Stimulated activated CD8-positive, alpha-beta memory T cell treated with anti-CD3 and anti-CD28 coated beads, Interleukin-12 subunit alpha, Interleukin-12 subunit beta, amount 100 ng/mL, for 4 hours (primary cell): Measurements from ENCODE around the gene CEP112.
"Not testable (repeated sequence)": the region's sequence is repeated elsewhere in the genome, so short reads cannot be mapped to it uniquely, and the experiment has no call there.

Source experiments
- DNase-seq: peaks from one replicate; pipeline ENCODE4 v3.0.0-alpha.2; 2020; ENCODE audit warnings: low read depth

The CEP112 gene

DNA sequence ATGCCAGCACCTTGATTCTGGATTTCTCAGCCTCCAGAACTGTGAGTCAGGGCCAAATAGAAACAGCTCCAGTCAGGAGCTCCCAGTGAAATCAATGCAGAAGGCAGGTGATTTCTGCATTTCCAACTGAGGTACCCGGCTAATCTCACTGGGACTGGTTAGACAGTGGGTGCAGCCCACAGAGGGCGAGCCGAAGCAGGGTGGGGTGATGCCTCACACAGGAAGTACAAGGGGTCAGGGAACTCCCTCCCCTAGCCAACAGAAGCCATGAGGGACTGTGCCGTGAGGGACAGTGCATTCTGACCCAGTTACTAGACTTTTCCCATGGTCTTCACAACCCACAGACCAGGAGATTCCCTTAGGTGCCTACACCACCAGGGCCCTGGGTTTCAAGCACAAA is 36.9 kb downstream of the CEP112 start:
- DNase-seq: not testable (repeated sequence)

- DNase-seq: no peak
Observed at GRCh38 chr17:66152756-66153155, 39.2 kb downstream of the CEP112 start.

DNA sequence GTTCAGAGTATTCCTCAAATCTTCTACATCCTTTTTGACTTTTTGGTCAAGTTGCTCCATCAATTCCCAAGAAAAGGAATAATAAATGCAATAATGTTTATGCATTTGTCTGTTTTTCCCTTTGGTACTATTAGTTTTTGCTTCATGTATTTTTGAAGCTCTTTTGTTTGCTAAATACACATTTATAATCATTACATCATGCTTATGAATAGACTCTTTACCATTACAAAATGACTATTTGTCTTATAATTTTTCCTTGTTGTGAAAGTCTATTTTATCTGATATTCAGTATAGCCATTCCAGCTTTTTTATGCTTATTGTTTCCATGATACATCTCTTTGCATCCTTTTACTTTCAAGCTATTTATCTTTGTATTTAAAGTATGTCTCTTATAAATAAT is 41.2 kb downstream of the CEP112 start:
- no peak for DNase-seq

- no peak for DNase-seq
Observed at GRCh38 chr17:66149562-66149961, 42.4 kb downstream of the CEP112 start.

DNA sequence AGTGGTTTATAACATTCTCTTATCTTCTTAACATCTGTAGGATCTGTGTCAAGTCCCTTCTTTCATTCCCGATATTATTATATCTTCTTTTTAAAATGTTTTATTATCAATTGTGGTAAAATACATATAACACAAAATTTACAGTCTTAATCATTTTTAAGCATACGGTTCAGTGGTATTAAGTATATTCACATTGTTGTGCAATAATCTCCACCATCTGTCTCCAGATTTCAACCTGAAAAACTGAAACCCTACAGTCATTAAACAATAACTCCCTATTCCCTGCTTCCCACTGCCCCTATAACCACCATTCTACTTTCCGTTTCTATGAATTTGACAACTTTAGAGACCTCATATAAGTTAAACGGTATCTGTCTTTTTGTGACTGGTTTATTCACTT is 45.5 kb downstream of the CEP112 start:
- no peak for DNase-seq

- DNase-seq: no peak
Observed at GRCh38 chr17:66143657-66144282, 48.2 kb downstream of the CEP112 start.

DNA sequence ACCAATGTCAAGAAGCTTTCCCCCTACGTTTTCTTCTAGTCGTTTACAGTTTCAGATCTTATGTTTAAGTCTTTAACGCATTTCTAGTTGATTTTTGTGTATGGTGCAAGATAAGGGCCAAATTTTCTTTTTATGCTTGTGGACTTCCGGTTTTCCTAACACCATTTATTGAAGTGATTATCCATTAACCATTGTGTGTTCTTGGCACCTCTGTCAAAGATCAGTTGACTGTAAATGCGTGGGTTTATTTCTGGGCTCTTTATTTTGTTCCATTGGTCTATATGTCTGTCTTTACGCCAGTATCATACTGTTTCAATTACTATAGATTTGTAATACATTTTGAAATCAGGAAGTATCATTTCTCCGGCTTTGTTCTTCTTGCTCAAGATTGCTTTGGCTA is 49.5 kb downstream of the CEP112 start:
- no peak for DNase-seq

GRCh38 chr17:66138120-66138519 is 53.8 kb downstream of the CEP112 start:
- no peak for DNase-seq

DNA sequence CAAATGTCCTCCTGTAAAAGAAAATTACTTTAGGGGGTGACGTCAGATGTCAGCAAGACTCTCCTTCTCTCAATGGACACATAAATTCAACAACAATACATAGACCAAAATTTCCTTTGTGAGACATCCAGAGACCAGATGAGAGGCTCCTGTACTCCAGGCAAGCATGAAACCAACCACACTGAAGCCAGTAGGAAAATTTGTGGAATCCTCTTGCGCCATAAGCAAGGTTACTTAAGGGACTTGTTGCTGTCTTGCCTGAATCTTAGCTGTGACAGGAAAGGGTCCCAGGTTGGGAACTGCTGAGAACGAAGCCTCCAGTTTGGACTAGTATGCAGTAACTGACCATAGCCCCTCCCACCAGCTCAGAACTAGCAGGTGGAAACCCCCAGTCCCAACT is 56.0 kb downstream of the CEP112 start:
- DNase-seq: no peak

DNA sequence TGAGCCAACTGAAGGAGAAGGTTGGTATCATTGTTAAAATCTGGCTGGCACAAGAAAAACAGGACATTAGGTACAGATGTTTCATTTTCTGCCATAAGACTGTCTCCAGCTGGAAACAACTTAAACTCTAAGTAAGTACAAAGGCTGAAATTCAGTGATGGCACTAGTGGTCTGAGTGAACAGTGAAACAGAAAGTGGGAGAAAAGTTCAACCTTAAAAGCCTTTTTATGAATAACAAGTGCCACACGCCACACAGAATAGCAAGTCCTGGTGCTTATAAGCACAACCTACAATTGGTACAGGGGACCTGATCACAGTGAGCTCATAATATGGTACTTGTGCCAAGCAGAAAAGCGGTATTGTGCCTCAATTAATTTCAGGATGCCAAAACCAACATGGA is 56.7 kb downstream of the CEP112 start:
- no peak for DNase-seq

DNA sequence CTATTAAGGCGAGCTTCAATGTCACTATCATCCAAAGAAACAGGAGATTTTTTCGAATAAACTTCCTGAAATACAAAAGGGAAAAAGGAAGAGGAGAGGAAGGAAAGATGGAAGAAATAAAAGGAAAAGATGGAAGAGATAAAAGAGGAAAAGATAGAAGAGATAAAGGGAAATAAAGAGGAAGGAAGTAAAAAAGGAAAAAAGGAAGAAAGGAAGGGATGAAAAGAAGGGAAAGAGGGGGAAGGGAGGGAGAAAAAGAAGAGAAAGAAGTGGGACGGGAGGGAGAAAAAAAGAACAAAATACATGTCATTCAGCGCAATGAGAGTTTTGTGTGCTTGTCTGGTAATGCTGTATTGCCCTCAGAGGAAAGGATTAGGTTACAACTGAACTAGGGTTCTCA is 62.2 kb downstream of the CEP112 start:
- DNase-seq: no peak

DNA sequence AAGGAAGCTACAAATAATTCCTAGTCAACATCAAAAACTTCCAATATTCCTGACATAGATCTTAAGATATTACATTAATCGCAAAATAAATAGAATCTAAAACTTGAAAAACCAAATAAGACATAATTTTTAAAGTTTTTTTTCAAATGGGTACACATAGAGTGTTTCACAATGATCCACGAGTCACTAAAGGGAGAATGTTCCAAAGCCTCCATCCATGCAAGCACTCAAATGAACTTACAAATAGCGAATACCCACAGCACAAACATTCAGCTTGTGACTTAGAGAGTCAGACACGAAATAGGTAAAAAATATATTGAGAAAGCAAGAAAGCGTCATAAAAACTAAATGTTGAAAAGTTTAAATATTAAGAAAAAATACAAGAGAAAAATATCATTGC is 65.7 kb downstream of the CEP112 start:
- no peak for DNase-seq

DNA sequence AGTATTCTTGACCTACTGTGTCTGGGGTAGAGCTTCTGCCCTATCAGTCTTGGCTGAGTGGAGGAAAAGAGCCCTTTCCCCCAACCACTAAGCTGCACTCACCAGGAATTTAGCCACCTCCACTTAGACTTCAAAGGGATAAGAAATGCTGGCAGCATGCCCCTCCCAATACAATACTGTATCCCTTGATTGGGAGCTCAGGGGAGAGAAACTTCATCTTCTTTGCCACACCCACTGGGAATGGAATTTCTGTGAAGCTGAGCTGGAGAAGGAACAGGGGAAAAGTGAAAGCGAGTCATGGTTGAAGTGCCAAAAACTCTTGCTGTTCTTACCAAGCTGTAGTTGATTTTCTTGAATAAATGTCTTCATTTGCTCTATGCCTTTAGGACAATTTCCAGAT is 68.8 kb downstream of the CEP112 start:
- no peak for DNase-seq

DNA sequence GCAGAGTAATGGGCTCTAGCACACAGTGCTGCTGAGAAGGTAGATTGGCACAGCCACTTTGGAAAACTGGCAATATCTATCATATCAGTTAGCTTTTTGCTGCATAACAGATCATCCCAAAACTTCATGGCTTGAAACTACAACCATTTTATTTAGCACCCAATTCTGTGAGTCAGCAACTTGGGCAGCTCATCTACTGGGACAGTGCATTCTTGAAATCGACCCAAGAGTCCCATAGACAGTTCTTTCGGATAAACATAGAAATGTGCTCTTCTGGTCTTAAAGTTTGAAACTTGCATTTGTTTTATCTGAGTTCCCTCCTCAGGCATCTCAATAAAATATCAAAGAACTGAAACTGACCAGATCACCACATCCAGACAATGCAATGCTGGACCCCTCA is 76.7 kb downstream of the CEP112 start:
- DNase-seq: no peak

GRCh38 chr17:66114609-66115008 is 77.3 kb downstream of the CEP112 start:
- no peak for DNase-seq

GRCh38 chr17:66107731-66108130 is 84.2 kb downstream of the CEP112 start:
- DNase-seq: no peak

DNA sequence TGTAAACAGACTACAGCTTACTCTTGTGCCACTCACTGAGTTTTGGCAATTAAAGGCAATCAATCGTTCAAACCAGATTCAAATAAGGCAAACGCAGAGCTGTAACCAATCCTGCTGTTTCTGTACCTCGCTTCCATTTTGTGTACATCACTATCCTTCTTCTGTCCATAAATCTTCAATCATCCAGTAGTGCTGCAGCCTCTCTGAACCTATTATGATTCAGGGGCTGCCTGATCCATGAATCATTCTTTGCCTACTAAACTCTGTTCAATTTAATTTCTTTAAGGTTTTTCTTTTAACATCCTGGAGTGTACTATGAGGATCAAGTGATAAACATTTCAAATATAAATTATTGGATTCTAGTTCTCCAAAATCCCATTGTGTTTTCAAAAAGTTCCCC is 93.9 kb downstream of the CEP112 start:
- DNase-seq: no peak

GRCh38 chr17:66094727-66095126 is 97.2 kb downstream of the CEP112 start:
- DNase-seq: no peak

DNA sequence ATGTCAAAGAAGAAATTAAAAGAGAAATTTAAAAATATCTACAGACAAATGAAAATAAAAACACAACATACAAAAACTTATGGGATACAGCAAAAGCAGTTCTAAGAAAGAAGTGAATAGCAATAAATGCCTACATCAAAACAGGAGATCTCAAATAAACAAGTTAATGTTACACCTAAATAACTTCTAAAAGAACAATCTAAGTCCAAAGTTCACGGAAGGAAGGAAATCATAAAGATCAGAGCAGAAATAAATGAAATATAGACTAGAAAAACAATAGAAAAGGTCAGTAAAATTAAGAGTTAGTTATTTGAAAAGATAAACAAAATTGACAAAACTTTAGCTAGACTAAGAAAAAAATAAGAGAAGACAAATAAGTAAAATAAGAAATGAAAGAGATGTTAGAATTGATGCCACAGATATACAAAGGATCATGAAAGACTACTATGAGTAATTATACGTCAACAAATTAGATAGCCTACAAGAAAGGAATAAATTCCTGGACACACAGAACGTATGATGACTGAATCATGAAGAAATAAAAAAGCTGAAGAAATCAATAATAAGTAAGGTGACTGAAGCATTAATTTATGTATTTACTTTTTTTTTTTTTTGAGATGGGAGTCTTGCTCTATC is 100.4 kb downstream of the CEP112 start:
- no peak for DNase-seq

DNA sequence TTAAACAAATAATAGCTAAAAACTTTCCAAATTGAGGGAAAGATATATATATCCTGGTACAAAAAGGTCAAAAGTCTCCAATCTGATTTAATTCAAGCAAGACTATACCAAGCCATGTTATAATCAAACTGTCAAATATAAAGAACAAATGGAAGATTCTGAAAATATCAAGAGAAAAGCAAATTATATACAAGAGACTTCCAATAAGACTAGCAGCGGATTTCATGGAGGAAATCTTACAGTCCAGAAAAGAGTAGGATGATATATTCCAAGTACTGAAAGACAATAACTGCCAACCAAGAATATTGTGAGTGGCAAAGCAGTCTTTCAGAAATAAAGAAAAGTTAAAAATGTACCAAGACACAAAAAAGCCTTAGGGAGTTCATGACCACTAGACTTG is 102.2 kb downstream of the CEP112 start:
- DNase-seq: no peak

DNA sequence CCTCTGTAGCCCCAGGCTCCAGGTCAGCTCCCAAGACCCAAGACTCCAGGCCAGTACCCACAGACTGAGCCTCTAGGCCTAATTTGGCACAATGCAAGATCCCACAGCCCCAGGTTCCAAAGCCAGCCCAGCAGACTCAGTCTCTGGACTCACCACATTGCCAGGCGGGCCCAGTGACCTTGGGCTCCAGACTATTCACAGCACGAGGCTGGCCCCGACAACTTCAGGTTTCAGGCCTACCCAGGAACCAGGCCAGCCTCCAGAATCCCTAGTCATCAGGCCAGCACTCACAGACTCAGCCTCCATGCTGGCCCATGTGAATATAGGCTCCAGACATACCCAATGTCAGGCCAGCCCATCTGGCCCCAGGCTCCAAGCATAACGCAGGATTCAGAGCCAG is 103.8 kb downstream of the CEP112 start:
- no peak for DNase-seq

- no peak for DNase-seq
Observed at GRCh38 chr17:66087073-66087472, 104.9 kb downstream of the CEP112 start.

DNA sequence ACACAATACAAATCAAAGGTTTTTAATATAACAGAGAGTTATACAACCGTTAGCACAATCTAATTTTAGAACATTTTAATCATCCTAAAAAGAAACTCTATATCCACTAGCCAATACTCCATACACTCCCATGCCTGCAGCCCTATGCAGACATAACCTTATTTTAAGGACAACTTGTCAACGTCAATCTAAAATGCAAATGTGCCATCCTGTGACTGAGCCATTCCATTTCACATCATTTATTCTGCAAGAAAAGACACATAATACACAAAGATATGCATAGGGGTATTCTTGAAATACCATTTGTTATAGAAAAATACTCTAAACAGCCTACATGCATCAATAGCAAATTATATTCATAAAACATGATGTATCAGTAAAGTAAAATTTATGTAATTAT is 106.7 kb downstream of the CEP112 start:
- DNase-seq: no peak

GRCh38 chr17:66080670-66081069 is 111.3 kb downstream of the CEP112 start:
- not testable (repeated sequence) for DNase-seq
